HepG2 (cell line): Measurements from ENCODE around the gene PDIA5. TPM values are rescaled to one million over a fixed set of nuclear protein-coding genes. Genes with fewer than 3 reads are reported as not detected.

Source experiments
- MIER2 ChIP-seq: IDR thresholded peaks from 2 replicates; pipeline ENCODE4 v1.6.1; 2016; ENCODE audit warnings: missing biosample characterization, missing genetic modification reagents
- ZNF772 ChIP-seq: sonication (generic); formaldehyde crosslinking; IDR thresholded peaks from 2 replicates; pipeline ENCODE4 v1.5.0; 2020; ENCODE audit warnings: mild to moderate bottlenecking, missing genetic modification reagents
- ZNF782 ChIP-seq: sonication (generic); formaldehyde crosslinking; IDR thresholded peaks from 2 replicates; pipeline ENCODE4 v1.4.0; 2020; ENCODE audit warnings: missing genetic modification reagents, mild to moderate bottlenecking, borderline replicate concordance
- polyA plus RNA-seq, 8 experiments: library from polyadenylated mRNA; depleted of rRNA in 3 of 8; stranded (reverse) in 7 of 8; unstranded in 1 of 8; fragments of >200 nt; fragmentation: Illumina TruSeq in 4 of 8; extraction: Trizol in 4 of 8; gene quantifications; 2 replicates each; pipeline versions ENCODE4 v1.2.1 to v1.2.3, GENCODE V29; 2011 to 2016; ENCODE audit warnings: low read depth in 4 of 8, missing spikeins in 1 of 8, mixed read lengths in 1 of 8; ENCODE audit not compliant: insufficient read depth in 1 of 8
- total RNA-seq, 5 experiments: library from RNA; depleted of rRNA; stranded (reverse); fragments of >200 nt; fragmentation: Illumina TruSeq; extraction: Trizol; gene quantifications; 2 replicates each; pipeline ENCODE4 v1.2.3, GENCODE V29; 2016; ENCODE audit warnings: low read depth in 1 of 5
- TF ChIP-seq, protein P1 (sequence below): sonication (generic); formaldehyde crosslinking; IDR thresholded peaks from 2 replicates; pipeline ENCODE4 v1.4.0; 2020; ENCODE audit warnings: mild to moderate bottlenecking, missing genetic modification reagents
- TF ChIP-seq, protein P2 (sequence below): sonication (generic); formaldehyde crosslinking; IDR thresholded peaks from 2 replicates; pipeline ENCODE4 v1.4.0; 2020; ENCODE audit warnings: missing genetic modification reagents

Gene PDIA5
- total and polyA plus RNA-seq, 2 of the 13 experiments (the other 11 are each of a cell fraction or from before 2014, with no cell fraction given): 51.3 to 74.3 TPM

DNA sequence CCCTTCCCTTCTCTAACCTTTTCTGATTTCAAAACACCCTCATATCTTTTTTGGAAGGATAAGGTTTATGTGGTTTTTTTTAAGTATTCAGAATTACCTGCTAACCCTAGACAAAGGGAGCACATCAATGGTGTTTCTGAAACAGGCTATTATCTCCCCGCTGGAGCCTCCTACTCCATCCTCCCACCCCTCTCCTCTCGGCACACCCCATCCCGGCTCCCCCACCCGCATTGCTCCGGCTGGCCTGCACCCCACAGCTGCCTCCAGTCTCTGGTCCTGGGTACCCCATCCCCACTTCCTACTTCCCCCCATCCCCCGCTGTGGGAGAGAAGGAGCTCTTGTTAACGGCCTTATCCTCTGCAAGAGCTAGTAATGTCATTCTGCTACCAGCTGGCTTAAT is 59.2 kb downstream of the PDIA5 start (continued):
- TF ChIP-seq, protein P1, sequence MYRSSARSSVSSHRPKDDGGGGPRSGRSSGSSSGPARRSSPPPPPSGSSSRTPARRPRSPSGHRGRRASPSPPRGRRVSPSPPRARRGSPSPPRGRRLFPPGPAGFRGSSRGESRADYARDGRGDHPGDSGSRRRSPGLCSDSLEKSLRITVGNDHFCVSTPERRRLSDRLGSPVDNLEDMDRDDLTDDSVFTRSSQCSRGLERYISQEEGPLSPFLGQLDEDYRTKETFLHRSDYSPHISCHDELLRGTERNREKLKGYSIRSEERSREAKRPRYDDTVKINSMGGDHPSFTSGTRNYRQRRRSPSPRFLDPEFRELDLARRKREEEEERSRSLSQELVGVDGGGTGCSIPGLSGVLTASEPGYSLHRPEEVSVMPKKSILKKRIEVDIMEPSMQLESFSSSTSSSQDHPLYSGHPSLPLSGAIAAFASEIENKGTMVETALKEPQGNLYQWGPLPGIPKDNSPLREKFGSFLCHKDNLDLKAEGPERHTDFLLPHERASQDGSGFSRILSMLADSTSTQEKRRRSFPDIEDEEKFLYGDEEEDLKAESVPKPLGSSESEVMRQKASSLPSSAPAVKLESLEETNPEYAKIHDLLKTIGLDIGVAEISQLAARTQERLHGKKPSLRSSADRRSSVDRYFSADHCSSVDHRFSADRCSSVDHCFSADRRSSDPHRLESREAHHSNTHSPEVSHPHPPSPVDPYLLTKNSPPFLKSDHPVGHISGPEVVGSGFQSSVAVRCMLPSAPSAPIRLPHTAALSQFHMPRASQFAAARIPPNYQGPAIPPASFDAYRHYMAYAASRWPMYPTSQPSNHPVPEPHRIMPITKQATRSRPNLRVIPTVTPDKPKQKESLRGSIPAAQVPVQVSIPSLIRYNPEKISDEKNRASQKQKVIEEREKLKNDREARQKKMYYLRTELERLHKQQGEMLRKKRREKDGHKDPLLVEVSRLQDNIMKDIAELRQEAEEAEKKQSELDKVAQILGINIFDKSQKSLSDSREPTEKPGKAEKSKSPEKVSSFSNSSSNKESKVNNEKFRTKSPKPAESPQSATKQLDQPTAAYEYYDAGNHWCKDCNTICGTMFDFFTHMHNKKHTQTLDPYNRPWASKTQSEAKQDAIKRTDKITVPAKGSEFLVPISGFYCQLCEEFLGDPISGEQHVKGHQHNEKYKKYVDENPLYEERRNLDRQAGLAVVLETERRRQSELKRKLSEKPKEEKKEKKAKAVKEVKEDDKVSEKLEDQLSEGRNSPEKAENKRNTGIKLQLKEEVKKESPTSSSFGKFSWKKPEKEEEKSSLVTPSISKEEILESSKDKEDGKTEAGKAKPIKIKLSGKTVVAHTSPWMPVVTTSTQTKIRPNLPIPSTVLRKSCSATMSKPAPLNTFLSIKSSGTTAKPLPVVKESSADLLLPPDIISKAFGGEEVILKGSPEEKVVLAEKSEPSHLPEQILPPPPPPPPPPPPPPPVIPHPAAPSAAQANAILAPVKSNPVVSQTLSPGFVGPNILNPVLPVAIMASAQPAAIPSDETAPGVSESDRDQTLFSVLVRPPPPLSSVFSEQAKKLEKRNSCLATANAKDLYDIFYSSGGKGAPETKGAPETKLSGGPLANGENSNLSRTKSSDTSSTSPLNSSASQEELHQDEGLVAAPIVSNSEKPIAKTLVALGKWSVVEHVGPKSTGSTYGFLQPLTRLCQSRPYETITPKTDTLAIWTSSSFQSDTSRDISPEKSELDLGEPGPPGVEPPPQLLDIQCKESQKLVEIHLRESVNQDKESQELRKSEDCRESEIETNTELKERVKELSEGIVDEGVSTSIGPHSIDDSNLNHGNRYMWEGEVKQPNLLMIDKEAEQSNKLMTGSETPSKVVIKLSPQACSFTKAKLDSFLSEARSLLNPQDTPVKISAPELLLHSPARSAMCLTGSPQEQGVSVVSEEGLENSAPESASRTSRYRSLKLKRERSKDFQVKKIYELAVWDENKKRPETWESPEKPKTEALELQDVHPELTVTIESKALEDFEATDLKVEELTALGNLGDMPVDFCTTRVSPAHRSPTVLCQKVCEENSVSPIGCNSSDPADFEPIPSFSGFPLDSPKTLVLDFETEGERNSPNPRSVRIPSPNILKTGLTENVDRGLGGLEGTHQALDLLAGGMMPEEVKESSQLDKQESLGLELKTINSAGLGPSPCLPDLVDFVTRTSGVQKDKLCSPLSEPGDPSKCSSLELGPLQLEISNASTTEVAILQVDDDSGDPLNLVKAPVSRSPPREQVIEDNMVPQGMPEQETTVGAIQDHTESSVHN: no peak
- TF ChIP-seq ZNF782 (no peak), ZNF772 (CRISPR knock-in tag) (no peak), MIER2 (no peak)
- TF ChIP-seq, protein P2, sequence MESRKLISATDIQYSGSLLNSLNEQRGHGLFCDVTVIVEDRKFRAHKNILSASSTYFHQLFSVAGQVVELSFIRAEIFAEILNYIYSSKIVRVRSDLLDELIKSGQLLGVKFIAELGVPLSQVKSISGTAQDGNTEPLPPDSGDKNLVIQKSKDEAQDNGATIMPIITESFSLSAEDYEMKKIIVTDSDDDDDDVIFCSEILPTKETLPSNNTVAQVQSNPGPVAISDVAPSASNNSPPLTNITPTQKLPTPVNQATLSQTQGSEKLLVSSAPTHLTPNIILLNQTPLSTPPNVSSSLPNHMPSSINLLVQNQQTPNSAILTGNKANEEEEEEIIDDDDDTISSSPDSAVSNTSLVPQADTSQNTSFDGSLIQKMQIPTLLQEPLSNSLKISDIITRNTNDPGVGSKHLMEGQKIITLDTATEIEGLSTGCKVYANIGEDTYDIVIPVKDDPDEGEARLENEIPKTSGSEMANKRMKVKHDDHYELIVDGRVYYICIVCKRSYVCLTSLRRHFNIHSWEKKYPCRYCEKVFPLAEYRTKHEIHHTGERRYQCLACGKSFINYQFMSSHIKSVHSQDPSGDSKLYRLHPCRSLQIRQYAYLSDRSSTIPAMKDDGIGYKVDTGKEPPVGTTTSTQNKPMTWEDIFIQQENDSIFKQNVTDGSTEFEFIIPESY: no peak
